HG03565 (cell line): ENCODE measurements around the gene ARHGAP29.

Experiments used
- ATAC-seq: cut with Tn5 transposase; IDR thresholded peaks from one replicate; pipeline ENCODE4 v1.9.1; 2021; ENCODE audit warnings: mild to moderate bottlenecking, moderate library complexity; ENCODE audit not compliant: unreplicated experiment

Gene ARHGAP29, protein sequence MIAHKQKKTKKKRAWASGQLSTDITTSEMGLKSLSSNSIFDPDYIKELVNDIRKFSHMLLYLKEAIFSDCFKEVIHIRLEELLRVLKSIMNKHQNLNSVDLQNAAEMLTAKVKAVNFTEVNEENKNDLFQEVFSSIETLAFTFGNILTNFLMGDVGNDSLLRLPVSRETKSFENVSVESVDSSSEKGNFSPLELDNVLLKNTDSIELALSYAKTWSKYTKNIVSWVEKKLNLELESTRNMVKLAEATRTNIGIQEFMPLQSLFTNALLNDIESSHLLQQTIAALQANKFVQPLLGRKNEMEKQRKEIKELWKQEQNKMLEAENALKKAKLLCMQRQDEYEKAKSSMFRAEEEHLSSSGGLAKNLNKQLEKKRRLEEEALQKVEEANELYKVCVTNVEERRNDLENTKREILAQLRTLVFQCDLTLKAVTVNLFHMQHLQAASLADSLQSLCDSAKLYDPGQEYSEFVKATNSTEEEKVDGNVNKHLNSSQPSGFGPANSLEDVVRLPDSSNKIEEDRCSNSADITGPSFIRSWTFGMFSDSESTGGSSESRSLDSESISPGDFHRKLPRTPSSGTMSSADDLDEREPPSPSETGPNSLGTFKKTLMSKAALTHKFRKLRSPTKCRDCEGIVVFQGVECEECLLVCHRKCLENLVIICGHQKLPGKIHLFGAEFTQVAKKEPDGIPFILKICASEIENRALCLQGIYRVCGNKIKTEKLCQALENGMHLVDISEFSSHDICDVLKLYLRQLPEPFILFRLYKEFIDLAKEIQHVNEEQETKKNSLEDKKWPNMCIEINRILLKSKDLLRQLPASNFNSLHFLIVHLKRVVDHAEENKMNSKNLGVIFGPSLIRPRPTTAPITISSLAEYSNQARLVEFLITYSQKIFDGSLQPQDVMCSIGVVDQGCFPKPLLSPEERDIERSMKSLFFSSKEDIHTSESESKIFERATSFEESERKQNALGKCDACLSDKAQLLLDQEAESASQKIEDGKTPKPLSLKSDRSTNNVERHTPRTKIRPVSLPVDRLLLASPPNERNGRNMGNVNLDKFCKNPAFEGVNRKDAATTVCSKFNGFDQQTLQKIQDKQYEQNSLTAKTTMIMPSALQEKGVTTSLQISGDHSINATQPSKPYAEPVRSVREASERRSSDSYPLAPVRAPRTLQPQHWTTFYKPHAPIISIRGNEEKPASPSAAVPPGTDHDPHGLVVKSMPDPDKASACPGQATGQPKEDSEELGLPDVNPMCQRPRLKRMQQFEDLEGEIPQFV

DNA sequence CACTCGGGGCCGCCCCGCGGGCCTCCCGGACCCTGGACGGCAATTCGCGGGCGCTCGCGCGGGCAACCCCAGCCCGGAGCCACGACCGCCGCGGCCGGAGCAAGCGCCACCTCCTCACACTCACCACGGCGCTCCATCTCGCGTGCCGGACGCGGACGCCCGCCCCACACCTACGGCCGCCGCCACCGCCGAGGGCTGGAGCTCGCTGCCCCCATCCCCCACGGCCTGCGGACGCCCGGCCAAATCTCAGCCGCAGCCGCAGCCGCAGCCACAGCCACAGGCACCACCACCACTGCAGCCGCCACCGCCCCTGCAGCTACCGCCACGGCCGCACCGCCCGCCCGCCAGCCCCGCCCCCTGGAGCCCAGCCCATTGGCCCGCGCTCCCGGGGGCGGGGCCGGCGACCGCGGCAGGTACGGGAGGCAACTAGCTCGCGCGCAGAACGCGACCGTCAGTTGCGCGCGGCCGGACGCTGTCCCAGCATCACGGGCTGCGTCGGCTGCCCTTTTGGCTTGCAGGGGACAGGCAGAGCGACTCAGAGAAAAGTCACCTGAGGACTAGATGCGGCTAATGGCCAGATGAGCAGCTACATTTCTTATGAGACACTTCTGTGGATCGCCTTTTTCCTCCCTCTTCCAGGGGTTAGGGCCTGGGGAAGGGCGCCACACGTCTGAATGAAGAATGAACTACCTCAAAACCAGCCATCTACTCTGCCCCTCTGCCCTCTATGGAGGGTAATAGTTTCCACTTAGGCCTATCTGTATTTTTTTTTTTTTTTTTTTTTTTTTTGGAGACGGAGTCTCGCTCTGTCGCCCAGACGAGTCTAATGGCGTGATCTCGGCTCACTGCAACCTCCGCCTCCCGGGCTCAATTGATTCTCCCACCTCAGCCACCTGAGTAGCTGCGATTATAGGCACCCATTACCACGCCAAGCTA lies at the start of gene ARHGAP29:
TSS of gene ARHGAP29 (minus strand) at position 294 of the 936 bp plus-strand sequence. CDS start 5,973 bp downstream, outside the sequence.
- ATAC-seq: peak; percentile 71

DNA sequence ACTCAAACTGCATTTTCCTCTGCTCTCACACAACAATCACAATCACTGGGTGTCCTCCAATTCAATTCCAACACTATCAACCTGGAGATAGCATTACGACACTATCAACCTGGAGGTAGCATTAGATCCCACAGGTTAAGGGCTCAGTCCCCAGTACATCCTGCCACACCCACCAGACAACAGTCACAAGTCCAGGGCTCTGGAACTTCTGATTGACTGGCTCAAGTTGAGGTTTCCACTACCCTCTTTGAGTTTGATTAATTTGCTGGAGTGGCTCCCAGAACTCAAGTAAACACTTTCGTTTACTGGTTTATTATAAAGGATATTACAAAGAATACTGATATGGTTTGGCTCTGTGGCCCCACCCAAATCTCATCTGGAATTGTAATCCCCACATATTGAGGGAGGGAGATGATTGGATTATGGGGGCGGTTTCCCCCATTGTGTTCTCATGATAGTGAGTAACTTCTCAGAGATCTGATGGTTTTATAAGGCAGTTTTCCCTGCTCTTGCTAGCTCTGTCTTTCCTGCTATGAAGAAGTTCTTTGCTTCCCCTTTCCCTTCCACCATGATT lies 49.6 kb upstream of the ARHGAP29 start:
- ATAC-seq: no peak

DNA sequence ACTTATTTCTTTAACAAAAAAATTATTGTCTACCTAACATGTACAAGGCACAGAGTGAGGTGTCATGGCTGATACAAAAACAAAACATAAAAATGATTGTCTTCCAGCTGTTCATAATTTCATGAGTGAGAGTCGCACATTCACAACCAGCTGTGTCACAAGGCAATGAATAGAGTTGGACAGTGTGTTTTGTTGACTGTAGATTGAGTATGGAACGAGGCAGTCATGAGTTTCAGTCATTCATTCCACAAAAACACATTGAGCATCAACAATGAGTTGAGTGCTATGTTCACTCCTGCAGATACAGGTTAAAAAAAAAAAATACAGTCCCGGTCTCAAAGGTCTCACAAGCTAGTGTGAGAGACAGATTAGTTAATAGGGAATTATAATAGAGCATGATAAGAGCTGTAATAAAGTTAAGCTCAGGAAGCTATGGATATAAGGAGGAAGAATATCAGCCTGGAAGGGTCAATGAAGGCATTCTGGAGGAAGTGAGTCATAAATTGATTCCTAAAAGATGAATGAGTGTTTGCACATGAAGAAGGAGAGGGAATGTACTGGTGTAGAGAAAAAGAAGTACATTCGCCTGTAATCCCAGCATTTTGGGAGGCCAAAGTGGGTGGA lies 47.8 kb upstream of the ARHGAP29 start:
- ATAC-seq: no peak

DNA sequence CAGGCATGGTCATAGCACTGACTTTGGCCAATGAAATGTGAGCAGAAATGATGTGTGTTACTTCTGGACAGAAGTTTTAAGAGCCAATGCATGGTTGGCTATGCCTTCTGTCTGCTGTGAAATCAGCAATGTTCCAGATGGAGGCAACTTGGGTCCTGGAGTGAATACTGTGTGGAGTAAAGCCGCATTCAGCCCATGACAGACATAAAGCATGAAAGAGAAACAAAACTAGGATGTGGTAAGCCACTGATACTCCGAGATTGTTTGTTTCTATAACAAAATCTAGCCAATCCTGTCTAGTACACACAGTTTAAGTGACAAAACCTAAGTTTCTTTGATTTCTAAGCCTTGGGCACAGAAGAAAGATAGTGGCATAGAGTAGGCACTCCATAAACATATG lies 47.1 kb upstream of the ARHGAP29 start:
- peak; percentile 97 for ATAC-seq

DNA sequence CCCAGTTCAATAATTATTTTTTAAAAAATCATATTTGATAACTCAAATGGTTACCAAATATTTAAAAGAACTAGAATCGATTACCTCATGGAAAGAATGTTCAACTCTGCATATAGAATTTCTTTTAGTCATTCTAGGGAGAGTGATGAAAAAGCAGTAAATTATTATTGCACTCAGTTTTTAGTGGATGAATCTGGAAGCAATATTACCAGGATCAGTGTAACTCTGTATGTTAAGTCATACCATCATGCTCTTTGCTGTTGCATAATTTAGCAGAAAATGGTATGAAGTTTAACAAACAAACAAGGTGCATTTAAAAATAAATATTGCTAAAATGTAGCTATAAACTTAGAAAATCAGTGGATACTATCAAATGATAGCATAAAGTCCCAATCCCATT lies 46.1 kb upstream of the ARHGAP29 start:
- ATAC-seq: no peak

DNA sequence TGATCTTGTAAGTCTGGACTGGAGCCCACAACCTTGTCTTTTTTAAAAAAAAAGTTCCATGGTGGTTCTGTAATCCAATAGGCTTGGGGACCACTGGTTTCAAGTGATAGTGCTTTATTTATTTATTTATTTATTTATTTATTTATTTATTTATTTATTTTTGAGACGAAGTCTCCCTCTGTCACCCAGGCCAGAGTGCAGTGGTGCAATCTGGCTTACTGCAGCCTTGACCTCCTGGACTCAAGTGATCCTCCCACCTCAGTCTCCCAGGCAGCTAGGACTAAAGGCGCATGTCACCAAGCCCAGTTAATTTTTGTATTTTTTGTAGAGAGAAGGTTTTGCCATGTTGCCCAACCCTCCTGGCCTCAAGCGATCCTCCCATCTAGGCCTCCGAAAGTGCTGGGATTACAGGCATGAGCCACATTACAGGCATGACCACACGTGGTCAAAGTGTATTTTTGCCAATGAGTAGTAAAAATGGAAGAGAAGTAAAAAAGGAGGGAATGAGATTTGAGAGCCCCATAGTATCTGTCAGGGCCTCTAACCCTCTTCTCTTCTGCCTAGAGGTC lies 44.8 kb upstream of the ARHGAP29 start:
- no peak for ATAC-seq

DNA sequence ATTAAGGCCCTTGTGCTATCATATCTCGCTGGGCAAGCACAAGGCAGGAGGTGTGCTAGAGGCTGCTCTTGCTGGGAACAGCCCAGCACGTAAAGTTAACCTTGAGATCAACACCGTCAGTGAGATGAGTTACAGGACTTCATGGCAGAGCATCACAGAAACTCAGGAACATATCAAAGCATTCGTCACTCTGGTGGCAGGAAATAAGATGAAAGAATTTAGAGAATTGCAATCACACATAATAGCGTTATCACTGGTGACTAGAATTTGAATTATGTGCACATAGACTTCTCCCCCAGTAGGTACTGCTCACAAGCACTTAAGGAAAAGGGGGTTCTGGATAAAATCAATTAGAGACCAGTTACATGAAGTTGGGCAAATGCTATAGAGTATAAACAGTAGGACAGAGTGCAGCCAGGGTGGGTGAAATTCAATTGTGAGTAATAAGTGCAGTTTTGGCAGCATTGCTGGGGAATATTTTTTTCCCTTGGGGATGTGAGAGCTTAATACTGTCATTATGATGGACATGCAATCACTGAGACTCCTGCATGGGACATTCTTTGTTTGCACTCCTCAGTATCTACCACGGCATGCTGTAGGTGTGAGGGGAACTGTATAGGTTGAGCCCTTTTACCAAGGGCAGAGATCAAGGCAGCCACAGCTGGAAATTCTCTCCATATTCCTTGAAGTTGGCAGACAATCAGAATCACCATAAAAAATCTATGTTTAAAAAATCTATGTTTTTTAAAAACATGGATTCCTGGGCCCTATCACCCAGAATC lies 44.2 kb upstream of the ARHGAP29 start:
- ATAC-seq: no peak

DNA sequence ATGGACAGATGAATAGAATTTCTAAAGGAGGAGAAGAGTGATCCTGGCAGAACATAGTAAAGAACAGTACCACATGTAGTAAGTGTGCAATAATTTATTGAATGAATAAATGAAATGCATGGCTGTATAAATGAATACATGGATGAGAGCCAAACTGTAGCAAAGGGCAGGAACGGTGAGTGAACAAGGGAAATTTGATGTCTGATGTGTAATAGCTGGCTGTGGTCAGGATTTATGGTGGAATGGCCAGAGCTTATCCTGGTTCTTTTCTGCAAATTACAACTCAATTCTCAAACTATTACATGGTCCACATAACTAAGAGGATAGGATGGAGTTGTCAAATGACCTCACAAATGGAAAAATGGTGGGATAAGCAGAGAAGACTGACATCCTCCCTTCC lies 43.2 kb upstream of the ARHGAP29 start:
- ATAC-seq: no peak

DNA sequence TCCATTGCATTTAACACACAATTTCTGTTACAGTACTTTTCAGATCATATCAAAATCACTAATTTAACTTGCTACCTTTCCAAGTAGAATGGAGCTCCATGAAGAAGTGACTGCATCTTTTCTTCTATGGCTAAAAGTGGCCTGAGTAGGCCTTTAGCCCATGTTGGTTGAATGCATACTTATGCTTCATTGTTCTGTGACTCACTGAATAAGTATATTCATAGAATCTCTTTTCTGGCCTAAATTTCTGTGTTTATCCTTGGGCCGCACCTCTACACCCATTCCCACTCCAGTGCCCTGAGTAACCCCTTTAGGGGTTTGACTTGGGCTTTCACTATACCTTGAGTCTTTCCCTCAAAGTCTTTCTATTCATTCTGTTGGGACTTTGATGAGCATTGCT lies 42.1 kb upstream of the ARHGAP29 start:
- ATAC-seq: no peak

DNA sequence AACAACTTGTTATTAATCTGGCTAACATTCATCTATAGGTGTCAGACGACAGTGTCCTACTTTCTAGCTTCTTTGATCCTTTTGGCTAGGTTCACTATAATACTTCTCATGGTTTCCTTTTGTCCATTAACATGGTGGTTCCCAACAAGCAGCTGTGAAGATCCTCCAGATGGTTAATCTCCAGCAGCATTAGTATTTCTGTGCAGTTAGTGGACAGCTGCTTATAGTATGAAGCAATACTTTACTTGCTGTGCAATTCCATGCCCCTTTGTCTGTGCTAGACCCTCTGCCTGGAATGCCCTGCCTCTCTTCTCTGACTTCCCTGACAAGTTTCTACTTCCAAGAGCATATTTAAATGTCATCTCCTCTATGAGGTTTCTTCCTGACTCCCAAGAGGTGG lies 41.7 kb upstream of the ARHGAP29 start:
- ATAC-seq: no peak

DNA sequence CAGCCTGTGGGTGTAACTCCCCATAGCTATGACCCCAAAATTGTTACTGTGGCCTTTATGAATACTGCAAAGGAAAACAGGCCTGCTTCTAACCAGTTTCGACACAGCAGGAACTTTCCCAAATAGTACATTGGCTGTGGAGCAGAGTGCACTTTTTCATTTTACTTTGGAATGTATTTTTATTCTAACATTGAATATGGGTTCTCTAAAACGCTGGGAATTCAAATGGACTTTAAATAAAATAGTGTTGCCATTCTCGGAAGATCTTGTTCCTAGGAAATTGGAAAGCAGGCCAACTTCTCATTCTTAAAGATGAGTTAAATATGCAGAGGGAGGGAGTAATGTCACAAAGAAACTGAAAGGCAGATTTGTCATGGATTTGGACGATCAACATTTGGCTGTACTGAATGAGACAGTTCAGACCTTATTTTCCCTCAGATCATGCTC lies 39.6 kb upstream of the ARHGAP29 start:
- ATAC-seq: no peak

DNA sequence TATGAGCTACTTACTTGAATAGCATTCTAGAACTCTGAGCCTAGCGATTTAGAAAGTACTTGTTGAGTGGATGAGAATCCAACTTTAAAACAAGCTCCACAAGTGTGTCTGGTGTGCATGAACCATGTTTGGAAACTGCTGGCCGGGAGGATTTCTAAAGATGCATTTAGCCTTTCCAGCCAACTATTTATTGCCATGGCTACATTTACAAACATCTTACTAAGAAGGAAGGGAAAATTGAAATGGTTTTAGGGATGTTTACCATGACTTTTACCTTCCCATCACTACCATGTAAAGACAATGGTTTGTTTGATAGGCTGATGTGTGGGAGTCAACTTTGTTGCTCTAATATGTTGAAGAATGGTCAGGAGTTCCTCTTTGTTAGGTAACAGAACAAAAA lies 37.7 kb upstream of the ARHGAP29 start:
- ATAC-seq: no peak

DNA sequence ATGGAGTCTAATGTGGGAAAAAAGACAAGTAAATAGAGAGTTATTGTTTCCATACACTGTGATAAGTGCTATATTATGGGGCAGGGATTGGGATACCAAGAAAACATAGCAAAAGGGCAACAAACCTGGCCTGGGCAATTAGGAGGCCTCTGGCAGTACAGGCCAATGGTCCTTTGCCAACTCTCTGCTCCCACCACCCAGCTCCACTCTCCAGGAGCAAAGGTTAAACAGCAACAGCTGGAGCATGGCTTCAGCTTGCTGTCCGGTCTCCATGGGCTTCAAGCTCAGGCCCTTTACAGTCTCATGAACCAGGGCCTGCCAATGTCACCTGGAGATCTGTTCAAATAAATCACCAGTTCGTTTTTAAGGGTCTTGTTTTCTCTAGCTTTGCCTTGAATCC lies 37.2 kb upstream of the ARHGAP29 start:
- ATAC-seq: no peak

DNA sequence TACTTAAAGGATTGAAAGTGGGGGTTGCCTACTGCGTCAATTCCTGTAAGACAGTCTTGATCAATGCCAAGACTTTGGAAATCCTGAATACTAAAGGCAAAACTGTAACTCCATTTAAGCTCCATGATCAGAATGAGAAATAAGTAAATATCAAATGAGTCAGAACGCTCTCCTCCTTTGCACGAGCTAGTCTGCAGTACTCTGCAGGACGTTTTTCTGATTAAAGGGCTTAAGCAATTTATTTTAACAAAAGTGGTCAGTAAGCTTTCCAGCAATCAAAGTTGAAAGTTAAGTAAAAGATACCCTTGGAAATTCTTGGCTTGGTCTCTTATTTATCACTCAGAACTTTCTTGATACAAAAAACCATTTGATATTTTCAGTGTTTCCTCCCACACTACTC lies 35.7 kb upstream of the ARHGAP29 start:
- no peak for ATAC-seq

DNA sequence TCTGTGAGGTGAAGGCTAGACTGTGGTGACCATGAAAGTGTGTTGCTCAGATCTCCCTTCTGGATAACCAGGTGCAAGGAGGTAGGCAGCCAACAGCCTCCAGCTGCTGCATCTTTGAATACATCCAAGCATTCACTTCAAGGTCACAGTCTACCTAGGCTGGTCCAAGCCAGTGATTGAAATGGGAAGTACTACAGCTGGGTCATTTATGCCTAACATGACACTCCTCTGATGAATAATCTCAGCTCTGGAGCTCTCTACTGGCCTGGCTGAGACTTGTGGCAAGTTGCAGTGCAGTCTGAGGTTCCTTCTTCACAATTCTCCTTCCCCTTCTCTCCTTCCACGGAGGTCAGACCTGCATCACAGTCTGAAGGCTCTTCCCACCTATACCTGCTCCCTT lies 35.0 kb upstream of the ARHGAP29 start:
- no peak for ATAC-seq

DNA sequence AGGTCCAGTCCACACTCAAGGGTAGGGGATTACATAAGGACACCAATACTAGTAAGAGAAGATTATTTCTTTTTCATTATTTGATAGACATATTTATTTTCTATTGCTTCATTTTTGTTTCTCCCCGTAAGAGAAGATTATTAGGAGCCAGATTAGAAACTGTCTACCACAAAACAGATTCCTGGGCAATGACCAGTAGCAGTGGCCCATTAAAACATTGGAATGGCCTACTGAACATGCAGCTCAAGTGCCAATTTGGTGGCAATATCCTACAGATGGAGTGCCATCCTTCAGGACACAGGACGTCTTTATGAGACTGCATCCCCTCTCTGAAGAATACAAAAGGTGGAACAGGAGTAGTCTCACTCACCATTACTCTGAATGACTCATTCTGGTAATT lies 34.0 kb upstream of the ARHGAP29 start:
- no peak for ATAC-seq

DNA sequence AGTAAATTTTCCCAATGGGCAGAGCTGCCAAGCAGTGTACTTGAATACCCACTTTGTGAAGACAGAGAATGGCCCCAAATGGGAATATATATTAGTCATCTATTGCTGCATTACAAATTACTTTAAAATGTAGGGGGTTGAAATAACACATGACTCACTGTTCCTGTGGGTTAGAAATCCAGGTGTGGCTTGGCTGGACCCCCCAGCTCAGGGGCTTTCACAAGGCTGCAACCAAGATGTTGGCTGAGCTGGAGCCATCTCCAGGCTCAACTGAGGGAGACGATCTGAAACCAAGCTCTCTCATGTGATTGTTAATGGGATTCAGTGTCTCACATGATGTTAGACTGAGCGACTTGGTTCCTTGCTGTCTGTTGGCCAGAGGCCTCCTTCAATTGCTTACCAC lies 33.4 kb upstream of the ARHGAP29 start:
- ATAC-seq: no peak

DNA sequence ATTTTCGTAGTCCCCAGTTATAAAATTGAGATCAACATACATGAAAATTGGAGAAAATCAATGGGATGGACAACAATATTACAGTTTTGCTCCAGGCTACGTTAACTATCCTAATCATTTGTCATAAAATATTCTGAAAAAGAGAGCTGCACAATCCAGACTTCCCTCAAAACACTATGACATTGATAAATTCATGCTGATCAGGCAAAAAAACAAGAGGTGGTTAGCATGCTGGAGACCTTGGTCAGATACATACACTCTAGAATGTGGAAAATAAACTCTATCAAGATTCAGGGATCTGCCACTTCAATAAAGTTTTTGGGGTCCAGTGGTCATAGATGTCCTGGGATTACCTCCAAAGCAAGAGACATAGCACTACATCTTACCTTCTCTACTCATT lies 32.5 kb upstream of the ARHGAP29 start:
- no peak for ATAC-seq
